HFFc6 (cell line): ENCODE results near the gene TNFAIP8L1. TPM values are rescaled to one million over a fixed set of nuclear protein-coding genes. Genes with fewer than 3 reads are reported as not detected.

Source experiments
- DNase-seq: peaks from one replicate; pipeline ENCODE4 v3.0.0-alpha.2; 2018
- H3K27ac Mint-ChIP-seq: 2 replicates; pipeline ENCODE4 v1.8.0; 2020; ENCODE audit warnings: mild to moderate bottlenecking, mixed read lengths
- H3K27me3 Mint-ChIP-seq: 2 replicates; pipeline ENCODE4 v1.8.0; 2021; ENCODE audit warnings: mild to moderate bottlenecking, moderate library complexity, mixed read lengths; ENCODE audit not compliant: insufficient read depth
- H3K36me3 Mint-ChIP-seq: 2 replicates; pipeline ENCODE4 v1.8.0; 2021; ENCODE audit warnings: low read depth, mixed read lengths
- H3K4me1 Mint-ChIP-seq: 2 replicates; pipeline ENCODE4 v1.8.0; 2020; ENCODE audit warnings: low read depth, mixed read lengths
- H3K4me3 Mint-ChIP-seq: 2 replicates; pipeline ENCODE4 v1.8.0; 2020; ENCODE audit warnings: mild to moderate bottlenecking, moderate library complexity, mixed read lengths
- H3K9me3 Mint-ChIP-seq: 2 replicates; pipeline ENCODE4 v1.8.0; 2020; ENCODE audit warnings: mild to moderate bottlenecking, mixed read lengths
- CTCF ChIP-seq: fragments of 200-600 bp; sonication (generic); IDR thresholded peaks from 2 replicates; pipeline ENCODE4 v1.5.0; 2021; ENCODE audit warnings: antibody characterized with exemption, mild to moderate bottlenecking
- total RNA-seq, 6 experiments: library from RNA; stranded (reverse); fragmentation: NEBNext Ultra II Directional; extraction: Animal tissue kit (Norgen Biotek cat#: 25700); gene quantifications; 2 replicates in 1 of 6; 3 replicates in 5 of 6; pipeline ENCODE4 v1.2.3, GENCODE V29; 2021

Gene TNFAIP8L1
- total RNA-seq, 6 experiments from 2014 or later = 4.5 to 8.2 (median 6.7) TPM

DNA sequence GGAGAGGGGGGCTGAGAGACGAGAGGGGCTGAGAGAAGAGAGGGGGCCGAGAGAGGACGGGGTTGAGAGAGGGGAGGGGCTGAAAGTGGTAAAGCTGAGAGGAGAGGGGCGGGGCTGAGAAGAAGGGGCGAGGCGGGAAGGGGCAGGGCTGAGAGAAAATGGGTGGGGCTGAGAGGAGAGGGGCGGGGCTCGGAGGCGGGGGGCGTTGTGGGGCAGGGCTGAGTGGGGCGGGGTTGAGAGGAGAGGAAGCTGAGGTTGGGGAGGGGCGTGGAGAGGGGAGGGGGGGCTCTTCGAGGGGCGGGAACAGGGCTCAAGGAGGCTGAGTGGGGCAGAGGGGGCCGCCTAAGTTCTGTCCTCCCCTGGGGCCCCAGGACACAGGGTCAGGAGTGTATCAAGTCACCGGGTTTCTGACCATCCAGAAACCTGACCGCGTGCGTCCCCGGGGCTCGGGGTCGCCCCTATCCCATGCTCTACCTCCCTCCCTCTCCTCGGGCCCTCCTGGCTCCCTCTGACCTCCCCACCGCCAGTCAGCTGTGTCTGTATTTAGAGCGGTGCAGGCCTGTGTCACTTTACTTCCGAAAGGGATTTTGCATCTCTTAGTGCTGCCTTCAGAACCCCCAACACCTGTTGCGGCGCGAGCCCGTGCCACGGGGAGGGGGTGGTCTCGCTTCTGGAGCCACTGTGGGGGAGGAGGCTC, 41.2 kb upstream of the TNFAIP8L1 start:
- no peak overlapping the region for H3K27ac Mint-ChIP-seq
- no peak for DNase-seq

GRCh38 chr19:4598712-4599111, 40.6 kb upstream of the TNFAIP8L1 start:
- Mint-ChIP-seq H3K4me1 (peaks cover 6% of the 10 kb centered on the region; the same call in 1 of the 2 replicates), H3K4me3 (no peak overlapping the region), H3K9me3 (no peaks in the 10 kb centered on the region), H3K27me3 (peaks cover 12% of the 10 kb centered on the region), H3K27ac (no peak overlapping the region), H3K36me3 (no peaks in the 10 kb centered on the region)
- no peak for DNase-seq
- TF ChIP-seq CTCF = no peak

More for the DNA sequence above, 41.2 kb upstream of the TNFAIP8L1 start:
- no peak for TF ChIP-seq CTCF
- peaks cover 6% of the 10 kb centered on the region; the same call in 1 of the 2 replicates for H3K4me1 Mint-ChIP-seq
- H3K9me3 Mint-ChIP-seq = no peaks in the 10 kb centered on the region
- no peak overlapping the region for H3K4me3 Mint-ChIP-seq
- H3K36me3 Mint-ChIP-seq = no peaks in the 10 kb centered on the region
- H3K27me3 Mint-ChIP-seq = peaks cover 12% of the 10 kb centered on the region

- no peak for TF ChIP-seq CTCF
- no peak overlapping the region for H3K4me3 Mint-ChIP-seq
- no peaks in the 10 kb centered on the region for H3K36me3 Mint-ChIP-seq
These were observed 39.2 kb upstream of the TNFAIP8L1 start for GRCh38 chr19:4600082-4600481.

DNA sequence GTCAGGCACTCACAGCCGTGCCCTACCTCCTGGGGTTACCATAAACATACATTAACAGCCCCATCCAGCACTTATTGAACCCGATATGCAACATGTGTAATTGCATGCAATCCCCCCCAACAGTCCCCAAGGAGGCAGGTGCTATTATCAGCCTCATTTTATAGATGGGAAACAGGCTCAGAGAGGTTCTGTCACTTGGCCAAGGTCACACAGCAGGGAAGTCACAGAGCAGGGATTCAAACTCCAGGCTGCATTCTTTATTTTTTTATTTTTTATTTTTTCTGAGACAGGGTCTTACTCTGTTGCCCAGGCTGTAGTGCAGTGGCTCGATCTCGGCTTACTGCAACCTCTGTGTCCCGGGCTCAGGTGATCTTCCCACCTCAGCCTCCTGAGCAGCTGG, 38.4 kb upstream of the TNFAIP8L1 start:
- H3K36me3 Mint-ChIP-seq = no peaks in the 10 kb centered on the region
- peaks cover 12% of the 10 kb centered on the region for H3K27me3 Mint-ChIP-seq
- no peaks in the 10 kb centered on the region for H3K4me1 Mint-ChIP-seq
- no peak overlapping the region for H3K27ac Mint-ChIP-seq
- no peaks in the 10 kb centered on the region for H3K9me3 Mint-ChIP-seq
- TF ChIP-seq CTCF = no peak
- no peak for DNase-seq
- no peak overlapping the region for H3K4me3 Mint-ChIP-seq

More at GRCh38 chr19:4600082-4600481, 39.2 kb upstream of the TNFAIP8L1 start:
- Mint-ChIP-seq H3K27ac (no peak overlapping the region), H3K4me1 (no peaks in the 10 kb centered on the region), H3K9me3 (no peaks in the 10 kb centered on the region), H3K27me3 (peaks cover 12% of the 10 kb centered on the region)
- DNase-seq = no peak

- Mint-ChIP-seq H3K4me3 (no peak overlapping the region), H3K27ac (no peak overlapping the region), H3K9me3 (no peaks in the 10 kb centered on the region), H3K36me3 (no peaks in the 10 kb centered on the region), H3K4me1 (no peaks in the 10 kb centered on the region), H3K27me3 (peaks cover 12% of the 10 kb centered on the region)
- DNase-seq = no peak
- no peak for TF ChIP-seq CTCF
These were observed 37.0 kb upstream of the TNFAIP8L1 start for GRCh38 chr19:4602173-4602788.
